Activated naive CD8-positive, alpha-beta T cell treated with anti-CD3 and anti-CD28 coated beads for 36 hours (primary cell): Measurements from ENCODE around the gene PSENEN. TPM values are rescaled to one million over a fixed set of nuclear protein-coding genes. Genes with fewer than 3 reads are reported as not detected.

Source experiments
- DNase-seq: peaks from one replicate; pipeline ENCODE4 v3.0.0; 2021
- H3K27ac Mint-ChIP-seq: one replicate; pipeline ENCODE4 v1.8.0; 2022; ENCODE audit warnings: mild to moderate bottlenecking, moderate library complexity, mixed read lengths
- H3K27me3 Mint-ChIP-seq: one replicate; pipeline ENCODE4 v1.8.0; 2022; ENCODE audit warnings: mild to moderate bottlenecking, mixed read lengths
- H3K36me3 Mint-ChIP-seq: one replicate; pipeline ENCODE4 v1.8.0; 2021; ENCODE audit warnings: mild to moderate bottlenecking, mixed read lengths
- H3K4me1 Mint-ChIP-seq: one replicate; pipeline ENCODE4 v1.8.0; 2021; ENCODE audit warnings: mixed read lengths
- H3K4me3 Mint-ChIP-seq: one replicate; pipeline ENCODE4 v1.8.0; 2022; ENCODE audit warnings: mild to moderate bottlenecking, moderate library complexity, mixed read lengths
- H3K9me3 Mint-ChIP-seq: one replicate; pipeline ENCODE4 v1.8.0; 2022; ENCODE audit warnings: mixed read lengths
- total RNA-seq, 2 experiments: library from RNA; stranded (reverse); gene quantifications; one replicate each; pipeline ENCODE4 v1.2.3, GENCODE V29; 2021

The PSENEN gene
- total RNA-seq, 2 experiments from 2014 or later, result 38.5 to 41.6 TPM

GRCh38 chr19:35736913-35737886 is 8.3 kb upstream of the PSENEN start:
- Mint-ChIP-seq H3K4me1 (peaks cover 24% of the 10 kb centered on the region), H3K4me3 (no peak overlapping the region), H3K36me3 (peaks cover 30% of the 10 kb centered on the region), H3K27me3 (no peaks in the 10 kb centered on the region), H3K9me3 (no peaks in the 10 kb centered on the region), H3K27ac (peak overlapping the region; percentile 73)
- peak; percentile 31 for DNase-seq

- H3K36me3 Mint-ChIP-seq, result peaks cover 39% of the 10 kb centered on the region
These were observed 7.2 kb upstream of the PSENEN start for GRCh38 chr19:35738021-35738886.

DNA sequence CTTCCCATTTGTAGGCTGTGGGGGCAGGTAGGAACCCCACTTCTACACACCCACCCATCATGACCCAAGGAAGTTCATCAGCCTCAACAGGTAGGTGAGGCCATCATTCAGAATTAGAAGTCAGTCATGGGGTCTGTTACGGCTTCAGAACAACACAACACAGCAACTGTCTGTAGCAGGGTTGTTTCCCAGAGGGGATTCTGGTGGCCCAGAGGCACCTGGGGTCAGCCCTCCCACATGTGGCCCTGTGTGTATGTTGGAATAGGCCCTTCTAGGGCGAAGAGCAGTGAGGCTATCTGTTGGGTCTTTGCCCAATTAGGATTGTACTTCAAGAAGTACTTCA is 6.6 kb upstream of the PSENEN start:
- Mint-ChIP-seq H3K27me3 (no peaks in the 10 kb centered on the region), H3K27ac (peak overlapping the region; percentile 50), H3K36me3 (peaks cover 43% of the 10 kb centered on the region), H3K4me1 (peaks cover 38% of the 10 kb centered on the region), H3K9me3 (no peaks in the 10 kb centered on the region), H3K4me3 (peak overlapping the region; percentile 19)
- DNase-seq, result no peak

More at GRCh38 chr19:35738021-35738886, 7.2 kb upstream of the PSENEN start:
- no peak for DNase-seq
- H3K27ac Mint-ChIP-seq, result peak overlapping the region; percentile 50
- peak overlapping the region; percentile 19 for H3K4me3 Mint-ChIP-seq
- H3K4me1 Mint-ChIP-seq, result peaks cover 33% of the 10 kb centered on the region
- no peaks in the 10 kb centered on the region for H3K9me3 Mint-ChIP-seq
- H3K27me3 Mint-ChIP-seq, result no peaks in the 10 kb centered on the region

DNA sequence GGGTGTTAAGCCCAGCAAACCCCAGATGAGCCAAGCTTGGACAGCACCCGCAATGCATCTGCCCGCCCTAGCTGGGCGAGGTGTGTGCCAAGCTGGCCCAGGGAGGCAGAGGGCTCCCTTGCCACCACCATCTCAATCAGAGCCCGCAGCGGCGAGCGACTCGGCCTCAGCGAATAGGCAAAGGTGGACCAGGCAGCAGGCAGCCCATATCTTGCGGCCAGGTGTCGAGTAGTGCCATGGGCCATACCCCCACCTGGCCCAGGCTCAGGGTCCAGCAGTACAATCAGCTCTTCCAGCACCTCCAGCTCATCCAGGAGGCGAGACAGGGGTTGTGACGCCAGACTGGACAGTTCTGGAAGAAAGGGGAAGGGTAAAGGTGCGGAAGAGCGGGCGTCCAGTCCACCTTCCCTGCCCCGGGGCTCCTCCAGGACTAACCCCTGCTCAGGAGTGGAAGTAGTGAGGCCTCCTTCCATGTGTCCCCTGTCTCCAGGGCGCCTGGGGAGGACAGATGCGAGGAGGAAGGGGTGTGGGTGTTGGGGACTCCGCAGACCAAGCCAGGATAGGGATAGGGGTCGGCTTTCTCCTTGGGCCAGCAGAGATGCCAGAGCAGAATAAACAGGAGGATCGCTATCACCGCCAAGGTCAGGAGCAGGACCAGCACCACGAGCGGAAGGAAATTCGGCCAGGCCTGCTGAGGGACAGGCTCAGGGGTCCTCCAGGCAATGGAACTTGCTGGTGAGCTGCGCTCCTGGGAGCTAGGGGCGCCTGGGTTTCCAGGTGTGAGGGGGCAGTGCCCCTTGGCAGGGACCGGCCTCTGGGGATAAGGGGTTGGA is 6.0 kb upstream of the PSENEN start:
- Mint-ChIP-seq H3K36me3 (peaks cover 45% of the 10 kb centered on the region), H3K4me3 (peak overlapping the region; percentile 85), H3K27ac (peak overlapping the region; percentile 16), H3K4me1 (peaks cover 44% of the 10 kb centered on the region), H3K9me3 (no peaks in the 10 kb centered on the region), H3K27me3 (no peaks in the 10 kb centered on the region)
- no peak for DNase-seq

GRCh38 chr19:35740108-35740422 is 5.4 kb upstream of the PSENEN start:
- peak overlapping the region; percentile 85 for H3K4me3 Mint-ChIP-seq
- H3K27ac Mint-ChIP-seq, result peak overlapping the region; percentile 96
- peaks cover 43% of the 10 kb centered on the region for H3K36me3 Mint-ChIP-seq
- no peak for DNase-seq
- no peaks in the 10 kb centered on the region for H3K9me3 Mint-ChIP-seq
- H3K27me3 Mint-ChIP-seq, result no peaks in the 10 kb centered on the region
- peaks cover 43% of the 10 kb centered on the region for H3K4me1 Mint-ChIP-seq

DNA sequence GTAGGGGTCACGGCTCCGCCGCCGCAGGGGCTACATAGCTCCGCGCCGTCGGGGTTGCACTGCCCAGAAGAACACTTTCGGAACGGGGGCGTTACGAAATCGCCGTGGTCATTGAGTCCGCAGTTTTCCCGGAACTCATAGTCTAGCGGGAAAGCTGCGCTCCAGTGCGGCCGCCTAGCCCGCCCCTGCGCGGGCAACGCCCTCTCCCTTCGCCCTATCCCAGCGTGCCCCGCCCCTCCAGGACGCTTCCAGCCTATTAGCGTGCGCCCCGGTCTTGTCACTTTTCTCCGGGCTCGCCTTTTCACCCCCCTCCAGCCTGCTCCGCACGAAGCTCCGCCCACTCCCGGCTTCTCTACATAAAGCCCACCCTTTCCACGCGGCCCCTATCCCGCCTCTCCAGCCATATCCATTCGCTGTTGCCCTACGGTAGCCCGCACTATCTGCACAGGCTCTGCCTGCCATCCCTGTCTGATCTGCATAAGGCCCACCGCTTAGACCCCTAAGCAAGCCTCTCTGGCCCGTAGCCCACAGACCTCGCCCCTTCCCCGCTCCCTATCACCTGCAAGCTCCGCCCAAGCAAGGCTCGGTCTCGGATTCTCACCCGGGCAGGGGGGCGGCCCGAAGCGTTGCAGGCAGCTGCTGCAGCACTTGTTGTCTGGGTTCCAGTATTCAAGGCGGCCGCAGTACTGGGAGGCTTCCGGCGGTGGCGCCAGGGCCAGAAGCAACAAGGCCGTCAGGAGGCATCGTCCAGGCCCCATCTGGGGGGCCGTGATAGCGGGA is 4.8 kb upstream of the PSENEN start:
- H3K4me3 Mint-ChIP-seq, result peak overlapping the region; percentile 85
- H3K27me3 Mint-ChIP-seq, result no peaks in the 10 kb centered on the region
- peaks cover 43% of the 10 kb centered on the region for H3K36me3 Mint-ChIP-seq
- DNase-seq, result peak; percentile 97
- no peaks in the 10 kb centered on the region for H3K9me3 Mint-ChIP-seq
- peak overlapping the region; percentile 96 for H3K27ac Mint-ChIP-seq
- H3K4me1 Mint-ChIP-seq, result peaks cover 43% of the 10 kb centered on the region

DNA sequence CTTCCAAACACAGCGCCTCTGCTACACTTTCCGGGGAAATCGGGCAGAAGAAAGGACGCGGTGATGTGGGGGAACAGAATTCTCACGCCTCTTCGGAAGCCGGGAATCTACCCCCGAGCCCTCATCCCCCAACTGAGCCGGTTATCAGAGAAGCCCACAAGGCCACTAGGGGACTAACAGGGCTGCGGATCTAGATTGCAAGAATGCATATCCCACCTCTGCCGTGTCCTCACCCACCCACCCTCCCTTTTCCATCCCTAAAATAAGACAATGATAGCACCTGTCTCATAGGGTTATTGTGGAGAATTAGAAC is 4.3 kb upstream of the PSENEN start:
- H3K27me3 Mint-ChIP-seq, result no peaks in the 10 kb centered on the region
- H3K36me3 Mint-ChIP-seq, result peaks cover 43% of the 10 kb centered on the region
- H3K9me3 Mint-ChIP-seq, result no peaks in the 10 kb centered on the region
- DNase-seq, result no peak
- H3K4me3 Mint-ChIP-seq, result peak overlapping the region; percentile 85
- peaks cover 47% of the 10 kb centered on the region for H3K4me1 Mint-ChIP-seq
- peak overlapping the region; percentile 99 for H3K27ac Mint-ChIP-seq

DNA sequence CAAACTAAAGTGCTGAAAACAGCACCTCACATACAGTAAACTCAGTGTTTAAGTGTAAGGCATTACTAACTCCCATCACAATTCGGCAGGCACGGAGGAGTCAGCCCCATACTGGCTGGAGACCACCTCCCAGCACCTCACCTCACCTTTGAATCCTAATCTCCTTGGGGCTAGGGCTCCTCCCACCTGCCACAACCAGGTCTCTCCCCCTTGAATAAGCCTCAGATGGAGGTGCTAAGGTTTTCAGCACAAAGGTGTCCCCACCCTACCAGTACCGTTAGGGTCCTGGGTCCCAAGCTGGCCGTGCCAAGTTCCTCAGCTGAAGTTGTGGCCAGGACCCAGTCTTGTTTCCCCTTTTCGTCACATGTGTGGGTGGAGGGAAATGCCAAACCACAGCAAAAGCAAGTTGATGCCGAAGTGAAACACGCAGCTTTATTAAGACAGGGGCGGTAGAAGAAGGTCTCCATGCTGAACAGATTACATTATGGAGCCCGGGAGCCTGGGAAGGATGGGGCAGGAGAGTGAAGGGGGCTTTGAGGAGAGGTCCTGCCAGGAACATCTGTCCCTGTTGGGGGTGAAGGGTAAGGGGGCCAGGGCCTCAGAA is 3.2 kb upstream of the PSENEN start, which contains the start of gene IGFLR1:
Gene IGFLR1 (minus strand): TSS at position 332 of the 604 bp plus-strand sequence. CDS start 1,272 bp downstream, outside the sequence.
- H3K27me3 Mint-ChIP-seq, result no peaks in the 10 kb centered on the region
- H3K27ac Mint-ChIP-seq, result peak within 1 kb of the TSS; percentile 99
- H3K4me1 Mint-ChIP-seq, result peaks cover 45% of the 10 kb centered on the region
- H3K4me3 Mint-ChIP-seq, result peak within 1 kb of the TSS; percentile 85
- H3K36me3 Mint-ChIP-seq, result peaks cover 43% of the 10 kb centered on the region
- H3K9me3 Mint-ChIP-seq, result no peaks in the 10 kb centered on the region
- peak; percentile 84 for DNase-seq

DNA sequence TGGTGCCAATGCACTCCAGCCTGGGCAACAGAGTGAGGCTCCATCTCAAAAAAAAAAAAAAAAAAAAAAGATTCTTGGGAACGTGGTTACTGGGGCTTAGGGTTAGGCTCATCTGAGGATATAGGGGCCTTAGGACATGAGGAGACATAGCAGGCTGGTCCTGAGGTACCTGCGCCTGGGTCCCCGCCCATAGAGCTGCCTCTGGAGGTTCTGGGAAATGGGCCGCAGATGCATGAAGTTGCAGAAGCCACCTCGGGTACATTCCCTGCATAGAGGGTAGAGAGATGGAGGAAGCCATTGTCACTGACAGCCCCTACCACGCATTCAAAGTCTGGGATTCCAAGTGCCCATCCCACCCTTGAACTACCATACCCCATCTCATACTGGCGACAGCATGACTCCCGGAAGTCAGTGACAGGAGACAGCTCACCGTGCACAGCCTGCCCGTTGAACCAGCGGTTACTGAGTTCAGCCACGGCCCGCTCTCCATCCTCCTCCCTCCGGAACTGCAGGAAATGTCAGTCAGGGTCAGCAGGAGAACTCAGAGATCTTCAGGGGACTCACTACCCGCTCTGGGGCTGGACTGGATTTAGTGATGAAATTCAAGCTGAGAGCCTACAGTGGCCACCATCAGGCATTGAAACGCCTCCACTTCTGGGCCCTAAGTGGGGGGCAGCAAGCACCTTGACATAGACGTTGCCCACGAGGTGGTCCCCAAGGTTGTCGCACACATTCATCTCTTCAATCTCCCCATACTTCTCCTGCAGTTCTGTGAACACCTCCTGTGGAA is 1.6 kb upstream of the PSENEN start:
- Mint-ChIP-seq H3K4me1 (peaks cover 45% of the 10 kb centered on the region), H3K27ac (peak overlapping the region; percentile 99), H3K36me3 (peaks cover 40% of the 10 kb centered on the region), H3K4me3 (peak overlapping the region; percentile 85), H3K27me3 (no peaks in the 10 kb centered on the region), H3K9me3 (no peaks in the 10 kb centered on the region)
- DNase-seq, result no peak

DNA sequence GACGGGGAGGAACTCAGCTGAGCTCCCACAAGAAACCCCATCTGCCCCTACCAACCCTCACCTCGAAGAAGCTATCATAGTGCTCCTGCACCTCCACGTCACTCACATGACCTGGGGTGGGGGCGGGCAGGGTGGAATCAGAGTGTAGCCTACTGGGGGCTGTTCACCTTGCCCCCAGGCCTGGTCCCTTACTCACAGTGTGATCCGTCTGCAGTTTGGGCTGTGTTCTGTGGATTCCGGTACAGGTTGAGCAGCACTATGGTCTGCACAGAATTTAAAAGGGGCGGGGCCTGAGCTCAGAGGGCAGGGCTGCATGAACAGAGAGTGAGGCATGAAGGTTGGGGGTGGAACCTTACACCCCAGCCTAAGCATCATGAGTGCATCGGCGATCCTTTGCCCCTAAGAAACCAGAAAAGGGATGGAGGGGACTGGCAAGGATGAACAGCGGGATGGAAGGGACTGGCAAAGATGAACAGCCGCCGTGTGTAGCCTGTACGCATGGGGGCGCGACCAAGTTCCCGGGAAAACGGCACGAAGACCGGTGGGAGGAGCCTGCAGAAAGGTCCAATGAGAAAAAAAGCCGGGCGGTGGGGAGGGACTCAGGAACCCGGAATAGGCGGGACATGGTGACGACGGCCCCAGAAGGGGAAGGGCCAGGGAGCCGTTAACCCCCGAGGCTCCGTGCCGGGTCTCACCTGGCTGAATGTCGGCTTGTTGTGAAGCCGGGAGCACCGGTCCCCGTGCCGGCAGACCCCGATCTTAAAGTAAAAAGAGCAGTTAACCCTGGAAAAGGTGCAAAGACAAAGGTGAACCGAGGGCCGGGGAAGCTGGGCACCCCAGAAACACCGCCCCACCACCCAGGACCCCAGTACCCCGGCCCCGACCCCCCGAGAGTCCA is 772 bp upstream of the PSENEN start:
- Mint-ChIP-seq H3K4me3 (peak overlapping the region; percentile 85), H3K27ac (peak overlapping the region; percentile 99), H3K36me3 (peaks cover 35% of the 10 kb centered on the region), H3K9me3 (no peaks in the 10 kb centered on the region), H3K4me1 (peaks cover 47% of the 10 kb centered on the region), H3K27me3 (no peaks in the 10 kb centered on the region)
- DNase-seq, result peak; percentile 90

- H3K36me3 Mint-ChIP-seq, result peaks cover 30% of the 10 kb centered on the region
- H3K27ac Mint-ChIP-seq, result peak overlapping the region; percentile 99
- H3K4me1 Mint-ChIP-seq, result peaks cover 49% of the 10 kb centered on the region
- DNase-seq, result no peak
- no peaks in the 10 kb centered on the region for H3K27me3 Mint-ChIP-seq
- H3K9me3 Mint-ChIP-seq, result no peaks in the 10 kb centered on the region
- peak overlapping the region; percentile 85 for H3K4me3 Mint-ChIP-seq
These were observed 624 bp downstream of the PSENEN start for GRCh38 chr19:35746087-35746462.

- H3K36me3 Mint-ChIP-seq, result peaks cover 30% of the 10 kb centered on the region
- H3K9me3 Mint-ChIP-seq, result no peaks in the 10 kb centered on the region
- no peaks in the 10 kb centered on the region for H3K27me3 Mint-ChIP-seq
- DNase-seq, result no peak
- H3K4me1 Mint-ChIP-seq, result peaks cover 49% of the 10 kb centered on the region
- H3K27ac Mint-ChIP-seq, result peak overlapping the region; percentile 99
- peak overlapping the region; percentile 85 for H3K4me3 Mint-ChIP-seq
These were observed 1.1 kb downstream of the PSENEN start for GRCh38 chr19:35746531-35746930.
